ENCODE data around the gene MPPE1.
A peak's percentile ranks its signal among the peaks of the same experiment; 100 is the strongest.
"Not testable (repeated sequence)": the region's sequence is repeated elsewhere in the genome, so short reads cannot be mapped to it uniquely, and the experiment has no call there.

The MPPE1 gene

DNA sequence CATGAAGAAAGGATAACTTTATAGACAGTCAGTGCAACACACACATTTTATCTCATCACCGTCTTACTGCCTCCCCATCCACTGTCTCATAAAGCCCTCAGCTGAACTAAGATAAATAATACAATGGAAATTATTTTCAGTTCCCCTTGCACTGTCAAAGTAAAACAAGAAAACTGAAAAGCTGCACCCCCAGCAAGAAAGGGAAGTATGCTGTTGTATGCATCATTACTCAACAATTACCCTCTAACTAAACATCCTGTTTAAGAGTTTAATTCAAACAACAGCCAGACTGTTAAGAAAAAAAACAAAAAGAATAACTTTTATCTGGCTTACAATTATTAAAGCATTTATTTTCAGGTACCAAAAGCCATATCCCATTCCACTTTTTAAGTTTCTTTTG, 25.0 kb downstream of the MPPE1 start:
- DNase-seq, result peak; percentile 76 to 78

DNA sequence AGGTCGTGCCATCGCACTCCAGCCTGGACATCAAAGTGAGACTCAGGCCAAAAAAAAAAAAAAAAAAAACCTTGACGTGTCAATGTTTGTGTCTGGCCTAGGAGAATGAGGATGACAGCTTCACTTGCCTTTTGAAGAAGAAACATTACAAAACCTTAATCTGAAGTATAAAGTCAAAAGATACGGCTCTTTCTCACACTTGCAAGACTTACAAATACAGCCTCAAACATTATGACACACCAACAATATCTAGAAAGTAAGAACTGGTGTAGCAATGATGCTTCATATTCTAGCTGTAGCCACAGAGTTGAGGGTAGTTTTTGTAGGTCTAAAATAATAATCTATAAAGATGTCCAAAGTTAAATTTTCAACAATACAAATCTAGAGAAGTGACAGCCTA, 25.5 kb downstream of the MPPE1 start:
- DNase-seq, result no peak

DNA sequence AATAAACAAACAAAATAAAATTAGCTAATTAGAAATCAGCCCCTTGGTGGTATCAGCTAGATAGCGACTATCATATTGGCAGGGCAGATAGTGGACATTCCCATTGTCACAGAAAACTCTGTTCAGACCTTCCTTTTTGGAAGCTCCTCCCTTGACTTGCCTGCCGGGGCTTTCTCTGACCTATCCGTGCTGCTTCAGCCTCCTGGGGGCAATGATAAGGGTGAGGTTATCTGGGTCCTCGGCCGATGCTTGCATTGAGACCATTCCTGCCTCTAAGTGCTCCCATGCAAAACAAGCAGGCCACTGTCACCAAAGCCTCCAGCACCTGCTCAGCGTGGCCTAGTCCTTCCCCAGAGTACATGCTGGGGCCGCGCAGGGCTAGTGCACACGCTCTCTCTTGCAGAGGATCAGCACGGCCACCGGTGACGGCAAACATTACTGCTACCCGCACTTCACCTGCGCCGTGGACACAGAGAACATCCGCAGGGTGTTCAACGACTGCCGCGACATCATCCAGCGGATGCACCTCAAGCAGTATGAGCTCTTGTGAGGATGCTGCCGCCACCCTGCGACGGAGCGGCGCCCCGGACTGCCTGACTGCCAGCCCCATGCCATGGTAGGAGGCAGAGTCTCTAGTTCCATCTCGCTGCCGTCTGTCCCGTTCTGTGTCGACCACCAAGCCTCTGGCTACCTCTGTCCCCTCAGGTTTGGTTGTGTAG, 27.4 kb downstream of the MPPE1 start:
- DNase-seq, result no peak

DNA sequence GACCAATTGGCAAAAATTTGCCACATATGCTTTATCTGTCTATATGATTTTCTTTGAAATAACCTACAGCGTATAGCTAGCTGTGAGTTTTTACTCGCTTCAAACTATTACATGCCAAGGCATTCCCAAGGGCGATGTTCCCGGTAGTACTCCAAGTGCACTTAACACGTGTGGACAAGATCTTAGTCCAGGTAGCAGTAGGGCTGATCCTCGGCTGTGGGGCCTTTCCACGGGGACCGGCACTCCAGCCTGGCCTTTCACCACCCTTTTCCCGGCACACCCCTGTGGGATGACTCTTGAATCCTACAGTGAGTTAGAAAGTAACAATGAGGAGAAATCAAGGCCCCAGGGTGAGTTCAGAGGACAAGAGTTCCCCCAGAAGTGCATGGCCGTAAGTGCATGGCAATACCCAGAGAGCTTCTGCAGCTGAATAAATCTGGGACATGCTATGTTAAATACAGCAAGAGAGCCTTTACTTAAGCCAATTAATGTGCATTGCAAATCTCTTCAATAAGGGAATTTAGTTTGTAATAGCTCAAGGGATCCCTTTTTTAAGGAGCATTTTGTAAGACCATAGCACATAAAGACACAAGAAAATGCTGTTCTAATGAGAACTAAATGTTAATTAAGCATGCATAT, 30.5 kb downstream of the MPPE1 start:
- DNase-seq, result no peak

DNA sequence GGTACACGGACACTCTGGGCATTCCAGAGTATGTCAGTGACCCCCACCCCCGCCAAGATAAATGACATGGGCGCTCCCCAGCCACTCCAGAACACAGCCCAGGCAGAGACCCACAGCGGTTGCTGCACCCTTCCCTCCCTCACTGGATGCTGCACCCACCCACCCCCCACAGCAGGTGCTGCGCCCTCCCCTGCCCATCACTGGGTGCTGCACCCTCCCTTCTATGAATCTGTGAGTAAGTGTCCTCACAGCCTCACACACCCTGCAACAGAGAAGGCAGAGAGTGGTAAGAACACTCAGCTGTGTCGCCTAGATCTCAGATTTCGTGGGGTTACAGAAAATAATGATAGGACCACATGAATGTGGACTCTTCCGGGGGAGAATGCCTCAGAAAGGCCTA, 33.4 kb downstream of the MPPE1 start:
- no peak for DNase-seq

- no peak for DNase-seq
Measured at GRCh38 chr18:11873670-11874340, 34.3 kb downstream of the MPPE1 start.

DNA sequence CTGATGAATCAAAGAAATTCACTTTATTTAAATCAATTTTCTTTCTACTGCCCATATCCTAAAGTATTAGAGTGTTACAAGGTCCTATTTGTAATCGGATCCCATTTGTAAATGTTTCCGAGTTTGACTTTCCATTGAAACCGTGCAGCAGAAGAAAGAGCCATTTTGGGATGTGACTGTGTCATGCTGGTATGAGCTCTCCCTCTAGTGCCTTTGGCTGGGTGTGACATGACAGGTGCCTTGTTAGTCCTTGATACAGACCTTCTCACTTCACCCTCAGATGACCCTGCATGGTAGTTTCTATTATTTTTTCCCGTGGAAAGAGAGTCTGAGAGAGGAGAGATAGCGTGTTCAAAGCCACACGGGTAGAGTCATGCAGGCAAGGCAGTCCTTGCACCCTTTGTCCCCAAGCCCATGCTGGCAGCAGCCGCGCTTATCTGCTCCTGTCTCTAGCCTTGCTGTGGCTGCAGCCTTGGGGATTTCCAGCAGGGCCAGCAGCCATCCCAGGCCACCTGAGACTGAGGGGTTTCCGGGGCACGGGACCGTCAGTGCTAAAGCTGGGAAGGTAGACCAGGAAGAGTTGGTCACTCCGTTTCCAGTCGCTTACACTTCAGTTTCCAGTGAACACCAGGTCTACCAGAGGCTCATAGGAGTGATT, 35.5 kb downstream of the MPPE1 start:
- no peak for DNase-seq

DNA sequence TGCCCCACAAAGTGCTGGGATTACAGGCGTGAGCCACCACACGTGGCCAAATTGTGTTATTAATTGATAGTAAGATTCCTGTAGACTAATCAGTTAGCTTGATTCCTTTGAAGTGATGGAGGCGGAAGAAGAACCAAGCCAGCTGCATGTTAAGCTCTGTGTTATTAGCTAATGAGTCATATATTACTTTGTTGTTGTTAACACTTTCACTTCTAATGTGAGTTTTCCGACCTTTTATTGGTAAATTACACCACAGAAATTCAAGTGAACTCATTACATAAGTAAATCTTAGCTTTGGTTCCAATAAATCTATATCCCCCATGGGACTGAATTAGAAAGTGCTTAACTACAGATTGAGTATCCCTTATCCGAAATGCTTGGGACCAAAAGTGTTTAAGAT, 36.6 kb downstream of the MPPE1 start:
- DNase-seq, result no peak

DNA sequence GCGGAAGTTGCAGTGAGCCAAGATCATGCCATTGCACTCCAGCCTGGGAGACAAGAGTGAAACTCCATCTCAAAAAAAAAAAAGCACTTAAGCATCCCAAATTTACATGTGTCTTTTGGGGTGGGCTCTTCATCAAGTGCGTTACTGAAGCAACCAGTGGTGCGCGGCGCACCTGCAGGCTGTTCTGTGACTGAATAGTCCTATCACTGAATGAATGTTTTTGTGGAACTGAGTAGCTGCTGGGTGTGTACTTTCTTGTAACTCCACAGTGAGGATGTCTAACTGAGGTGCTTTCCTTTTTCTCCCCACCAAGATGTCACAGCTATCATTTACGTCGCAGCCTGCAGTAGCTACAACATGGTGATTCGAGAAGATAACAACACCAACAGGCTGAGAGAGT, 39.9 kb downstream of the MPPE1 start:
- DNase-seq, result no peak

GRCh38 chr18:11866764-11867163, 41.4 kb downstream of the MPPE1 start:
- DNase-seq, result no peak

GRCh38 chr18:11866329-11866728, 41.8 kb downstream of the MPPE1 start:
- no peak for DNase-seq

GRCh38 chr18:11865071-11865470, 43.0 kb downstream of the MPPE1 start:
- no peak for DNase-seq

GRCh38 chr18:11864471-11864870, 43.6 kb downstream of the MPPE1 start:
- no peak for DNase-seq

DNA sequence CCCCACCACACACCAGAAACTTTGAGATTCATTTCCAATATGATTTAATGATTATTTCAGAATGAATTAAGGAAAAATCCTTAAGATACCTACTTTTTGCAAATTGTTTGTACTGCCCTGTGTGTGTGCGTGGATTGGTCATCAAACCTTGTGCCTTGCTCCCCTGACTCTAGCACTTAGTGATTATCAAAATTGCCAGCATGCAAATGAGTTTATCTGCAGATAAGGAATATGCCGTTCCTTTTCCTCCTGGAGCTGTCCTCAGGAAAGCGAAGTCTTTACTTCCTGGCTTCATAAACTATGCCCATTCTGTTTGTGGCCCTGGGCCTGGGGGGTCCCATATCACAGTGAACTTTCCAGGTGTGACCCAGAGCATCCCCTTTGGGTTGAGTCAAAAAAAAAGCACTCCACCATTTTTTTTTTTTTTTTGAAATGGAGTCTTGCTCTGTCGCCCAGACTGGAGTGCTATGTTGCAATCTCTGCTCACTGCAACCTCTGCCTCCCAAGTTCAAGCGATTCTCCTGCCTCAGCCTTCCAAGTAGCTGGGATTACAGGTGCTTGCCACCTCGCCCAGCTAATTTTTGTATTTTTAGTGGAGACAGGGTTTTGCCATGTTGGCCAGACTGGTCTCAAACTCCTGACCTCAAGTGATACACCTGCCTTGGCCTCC, 45.5 kb downstream of the MPPE1 start:
- DNase-seq, result no peak

DNA sequence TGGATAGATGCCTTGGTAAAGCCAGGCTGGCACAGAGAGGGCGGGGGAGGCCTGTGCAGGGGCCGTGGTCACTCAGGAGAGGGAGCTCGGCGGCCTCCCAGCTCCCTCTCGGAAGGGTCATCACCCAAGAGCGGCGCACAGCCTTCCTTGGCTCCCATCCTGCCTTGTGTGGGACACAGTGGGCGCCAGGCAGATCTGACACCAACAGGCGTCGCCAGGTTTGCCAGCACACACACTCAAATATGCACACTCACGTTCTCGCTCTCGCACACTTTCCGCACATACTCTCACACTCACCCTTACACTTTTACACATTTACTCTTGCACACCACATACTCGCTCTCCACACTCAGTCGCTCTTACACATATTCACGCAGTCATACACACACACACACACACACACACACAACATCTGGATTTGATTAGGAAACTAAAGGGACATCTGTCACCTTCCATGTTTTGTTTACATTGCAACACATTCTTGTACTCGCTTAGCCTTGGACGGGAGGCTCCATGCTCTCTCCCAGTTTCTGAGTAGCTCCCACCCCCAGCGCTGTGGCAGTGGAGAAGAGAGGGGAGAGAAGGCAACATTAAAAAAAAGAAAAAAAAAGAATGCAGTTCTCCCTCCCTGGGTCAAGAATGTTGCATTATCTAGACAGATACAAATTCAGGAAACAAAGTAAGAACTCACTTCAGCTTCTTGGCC, 46.4 kb downstream of the MPPE1 start:
- DNase-seq, result no peak

GRCh38 chr18:11860594-11861450, 47.3 kb downstream of the MPPE1 start:
- DNase-seq, result no peak

GRCh38 chr18:11859903-11860407, 48.2 kb downstream of the MPPE1 start:
- DNase-seq, result peak; percentile 19 to 23

GRCh38 chr18:11859282-11859830, 48.8 kb downstream of the MPPE1 start:
- no peak for DNase-seq

GRCh38 chr18:11857177-11857887, 50.8 kb downstream of the MPPE1 start:
- peak; percentile 78 to 94 for DNase-seq

DNA sequence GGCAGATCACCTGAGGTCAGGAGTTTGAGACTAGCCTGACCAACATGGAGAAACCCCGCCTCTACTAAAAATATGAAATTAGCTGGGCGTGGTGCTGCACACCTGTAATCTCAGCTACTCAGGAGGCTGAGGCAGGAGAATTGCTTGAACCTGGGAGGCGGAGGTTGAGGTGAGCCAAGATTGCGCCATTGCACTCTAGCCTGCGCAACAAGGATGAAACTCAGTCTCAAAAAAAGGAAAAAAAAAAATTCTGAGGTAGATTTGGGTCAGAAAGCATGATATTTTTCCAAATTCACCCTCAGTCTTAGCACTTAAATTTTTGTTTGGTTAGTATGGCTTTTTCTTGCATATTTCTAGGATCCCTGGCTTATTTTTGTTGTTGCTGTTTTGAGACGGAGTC, 53.6 kb downstream of the MPPE1 start:
- not testable (repeated sequence) for DNase-seq
